Muscle layer of duodenum (tissue), 2 donors: Measurements from ENCODE around the gene ANKRD26.

Source experiments
- H3K27ac ChIP-seq: one replicate; pipeline ENCODE4 v1.7.0; 2013; ENCODE audit warnings: mild to moderate bottlenecking, low read length
- H3K27me3 ChIP-seq: one replicate; pipeline ENCODE4 v1.7.0; 2013; ENCODE audit warnings: low read depth, mild to moderate bottlenecking, control low read depth, low read length
- H3K36me3 ChIP-seq, 2 donors: one replicate each; pipeline ENCODE4 v1.7.0; 2013; ENCODE audit warnings: low read length in 2 of 2, control low read depth in 1 of 2, mild to moderate bottlenecking in 1 of 2; ENCODE audit not compliant: insufficient read depth in 2 of 2, control insufficient read depth in 1 of 2
- H3K4me1 ChIP-seq, 2 donors: one replicate each; pipeline ENCODE4 v1.7.0; 2013; ENCODE audit warnings: low read length in 2 of 2, mild to moderate bottlenecking in 2 of 2, control low read depth in 1 of 2, moderate library complexity in 1 of 2; ENCODE audit not compliant: insufficient read depth in 2 of 2, control insufficient read depth in 1 of 2
- H3K4me3 ChIP-seq, 2 donors: one replicate each; pipeline ENCODE4 v1.7.0; 2013; ENCODE audit warnings: low read length in 2 of 2, low read depth in 1 of 2, mild to moderate bottlenecking in 1 of 2
- H3K9me3 ChIP-seq, 2 donors: one replicate each; pipeline ENCODE4 v1.7.0; 2013; ENCODE audit warnings: low read length in 2 of 2, control low read depth in 1 of 2, mild to moderate bottlenecking in 1 of 2; ENCODE audit not compliant: control insufficient read depth in 1 of 2
- donor health status: healthy.

The ANKRD26 gene

DNA sequence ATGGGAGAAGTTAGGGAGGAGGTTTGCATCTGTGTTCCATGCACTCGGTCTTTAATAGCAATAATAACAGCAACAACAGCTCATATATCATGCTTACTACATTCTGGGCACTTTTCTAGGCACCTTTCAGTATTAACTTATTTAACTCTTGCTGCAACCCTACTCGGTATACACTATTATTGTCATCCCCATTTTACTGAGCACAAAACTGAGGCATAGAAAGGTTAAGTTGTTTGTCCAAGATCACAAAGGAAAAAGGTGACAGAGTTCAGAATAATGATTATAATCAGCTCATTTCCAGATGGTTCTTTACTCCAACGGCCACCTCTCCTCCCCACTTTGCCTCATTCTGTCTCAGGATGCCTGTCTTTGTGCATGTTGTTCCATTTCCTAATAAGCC is 137.5 kb downstream of the ANKRD26 start:
- H3K9me3 ChIP-seq, result no peaks in the 10 kb centered on the region
- peaks cover 0 to 7% of the 10 kb centered on the region in 2 donors for H3K36me3 ChIP-seq
- H3K4me3 ChIP-seq, result no peak overlapping the region
- H3K27ac ChIP-seq, result no peak overlapping the region
- no peaks in the 10 kb centered on the region for H3K27me3 ChIP-seq
- H3K4me1 ChIP-seq, result no peaks in the 10 kb centered on the region

GRCh38 chr10:26960308-26960707 is 140.0 kb downstream of the ANKRD26 start:
- H3K27ac ChIP-seq, result no peak overlapping the region
- no peaks in the 10 kb centered on the region for H3K4me1 ChIP-seq
- no peaks in the 10 kb centered on the region for H3K9me3 ChIP-seq
- H3K27me3 ChIP-seq, result no peaks in the 10 kb centered on the region
- H3K36me3 ChIP-seq, result peaks cover 0 to 4% of the 10 kb centered on the region in 2 donors
- no peak overlapping the region for H3K4me3 ChIP-seq

- no peaks in the 10 kb centered on the region for H3K4me1 ChIP-seq
- H3K27ac ChIP-seq, result no peak overlapping the region
- no peak overlapping the region for H3K4me3 ChIP-seq
- H3K36me3 ChIP-seq, result peaks cover 0 to 4% of the 10 kb centered on the region in 2 donors
- no peaks in the 10 kb centered on the region for H3K9me3 ChIP-seq
- no peaks in the 10 kb centered on the region for H3K27me3 ChIP-seq
Measured at GRCh38 chr10:26959841-26960240, 140.5 kb downstream of the ANKRD26 start.
